Activated CD8-positive, alpha-beta memory T cell treated with anti-CD3 and anti-CD28 coated beads, Interleukin-2, amount 10 ng/mL, durations not matched to agents 7 days and 5 days (primary cell): ENCODE measurements around the gene RAB3C. TPM values are rescaled to one million over a fixed set of nuclear protein-coding genes. Genes with fewer than 3 reads are reported as not detected.

ENCODE experiments used
- ATAC-seq: fragments of 150-1000 bp; cut with Tn5 transposase; one replicate; pipeline ENCODE4 v1.10.0; 2021; ENCODE audit warnings: moderate library complexity
- CTCF ChIA-PET: fragments of 350-600 bp; sonication (Branson Sonifier 250); formaldehyde crosslinking; loops from one replicate; lab custom pipeline; 2021; ENCODE audit warnings: antibody characterized with exemption; lab: Charles Lee
- DNase-seq: peaks from one replicate; pipeline ENCODE4 v3.0.0-alpha.2; 2020
- H3K27ac Mint-ChIP-seq: one replicate; pipeline ENCODE4 v1.8.0; 2021; ENCODE audit warnings: mild to moderate bottlenecking, mixed read lengths
- H3K27me3 Mint-ChIP-seq: one replicate; pipeline ENCODE4 v1.8.0; 2021; ENCODE audit warnings: mixed read lengths
- H3K36me3 Mint-ChIP-seq: one replicate; pipeline ENCODE4 v1.8.0; 2021; ENCODE audit warnings: mild to moderate bottlenecking, mixed read lengths
- H3K4me1 Mint-ChIP-seq: one replicate; pipeline ENCODE4 v1.8.0; 2021; ENCODE audit warnings: mixed read lengths
- H3K4me3 Mint-ChIP-seq: one replicate; pipeline ENCODE4 v1.8.0; 2021; ENCODE audit warnings: mild to moderate bottlenecking, moderate library complexity, mixed read lengths
- H3K9me3 Mint-ChIP-seq: one replicate; pipeline ENCODE4 v1.8.0; 2022; ENCODE audit warnings: low read depth, mixed read lengths
- total RNA-seq, 2 experiments: library from RNA; stranded (reverse); gene quantifications; one replicate each; pipeline ENCODE4 v1.2.3, GENCODE V29; 2021

Gene RAB3C
- total RNA-seq, 2 experiments from 2014 or later, result not detected

DNA sequence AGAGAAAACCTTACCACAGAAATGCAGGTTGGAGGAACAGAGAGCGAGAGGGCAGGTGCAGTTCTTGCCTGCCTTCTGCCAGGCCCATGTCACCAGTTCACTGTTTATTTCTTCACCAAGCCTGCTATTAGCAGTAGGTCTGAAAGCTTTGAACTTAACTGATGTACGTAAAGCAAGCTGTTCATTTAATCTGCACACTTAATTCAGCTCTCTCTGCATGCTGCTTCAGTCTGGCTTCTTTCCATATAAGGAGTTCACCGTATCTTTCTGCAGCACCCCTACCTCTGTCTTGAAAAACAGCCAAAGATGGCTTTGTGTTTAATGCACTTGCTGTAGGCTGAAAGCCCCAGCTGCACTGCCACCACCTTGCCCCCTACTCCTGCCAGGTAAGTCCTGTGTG is 205.1 kb downstream of the RAB3C start:
- no peak overlapping the region for H3K27ac Mint-ChIP-seq
- peaks cover 39% of the 10 kb centered on the region for H3K27me3 Mint-ChIP-seq
- H3K36me3 Mint-ChIP-seq, result no peaks in the 10 kb centered on the region
- H3K4me1 Mint-ChIP-seq, result no peaks in the 10 kb centered on the region
- DNase-seq, result no peak
- no peaks in the 10 kb centered on the region for H3K9me3 Mint-ChIP-seq
- no peak for ATAC-seq
- CTCF ChIA-PET, result interaction anchor here (1.1 kb wide), 1 partner anchor 9 kb away, joined by 3 read pairs; no protein-coding TSS in a partner anchor
- no peak overlapping the region for H3K4me3 Mint-ChIP-seq

DNA sequence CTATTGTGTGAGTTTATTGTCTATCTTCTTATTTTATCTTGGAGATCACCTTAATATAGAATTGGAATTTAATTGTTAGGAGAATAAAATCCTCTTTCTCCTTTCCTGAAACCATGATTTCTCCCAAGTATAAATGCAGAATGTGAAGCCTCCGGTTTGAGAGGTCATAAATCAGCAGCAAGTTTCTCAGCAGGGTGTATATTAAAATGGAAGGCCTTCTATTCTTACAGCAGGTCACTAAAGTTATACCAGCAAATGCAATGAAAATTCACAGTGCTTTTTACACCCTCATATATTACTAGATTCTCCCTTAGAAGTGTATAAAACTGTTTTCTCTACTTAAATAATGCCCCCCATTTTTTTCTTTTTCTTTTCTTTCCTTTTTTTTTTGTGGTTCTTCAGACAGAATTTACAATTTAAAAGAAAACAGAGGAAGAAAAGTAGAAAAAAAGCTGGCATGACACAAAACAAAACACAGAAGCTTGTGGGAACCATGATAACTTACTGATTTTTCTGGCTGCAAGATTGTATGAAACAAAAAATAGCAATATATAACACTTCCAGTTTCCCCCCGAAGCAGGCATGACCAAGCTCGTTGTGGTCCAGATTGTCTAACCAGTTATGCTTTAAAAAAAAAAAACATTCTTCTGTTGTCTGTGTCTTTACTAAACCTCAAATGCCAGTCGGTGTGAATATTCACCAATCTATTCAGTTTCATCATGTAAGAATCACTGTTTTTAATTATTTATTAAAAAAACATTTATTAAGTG is 211.2 kb downstream of the RAB3C start:
- ATAC-seq, result no peak
- H3K9me3 Mint-ChIP-seq, result no peaks in the 10 kb centered on the region
- CTCF ChIA-PET, result interaction anchor here (1.0 kb wide), 1 partner anchor 9 kb away, joined by 4 read pairs; no protein-coding TSS in a partner anchor
- no peaks in the 10 kb centered on the region for H3K4me1 Mint-ChIP-seq
- no peak overlapping the region for H3K4me3 Mint-ChIP-seq
- H3K27ac Mint-ChIP-seq, result no peak overlapping the region
- no peaks in the 10 kb centered on the region for H3K36me3 Mint-ChIP-seq
- DNase-seq, result no peak
- peaks cover 24% of the 10 kb centered on the region for H3K27me3 Mint-ChIP-seq

DNA sequence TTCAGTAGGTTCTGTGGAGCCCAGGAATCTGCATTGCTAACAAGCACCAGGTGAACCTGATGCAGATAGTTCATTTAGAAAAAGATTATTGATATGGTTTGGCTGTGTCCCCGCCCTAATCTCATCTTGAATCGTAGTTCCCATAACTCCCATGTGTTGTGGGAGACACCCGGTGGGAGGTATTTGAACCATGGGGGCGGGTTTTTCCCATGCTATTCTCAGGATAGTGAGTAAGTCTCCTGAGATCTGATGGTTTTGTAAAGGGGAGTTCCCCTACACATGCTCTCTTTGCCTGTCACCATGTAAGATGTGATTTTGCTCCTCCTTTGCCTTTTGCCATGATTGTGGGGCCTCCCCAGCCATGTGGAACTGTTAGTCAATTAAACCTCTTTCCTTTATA is 212.0 kb downstream of the RAB3C start:
- CTCF ChIA-PET, result no interaction called here

DNA sequence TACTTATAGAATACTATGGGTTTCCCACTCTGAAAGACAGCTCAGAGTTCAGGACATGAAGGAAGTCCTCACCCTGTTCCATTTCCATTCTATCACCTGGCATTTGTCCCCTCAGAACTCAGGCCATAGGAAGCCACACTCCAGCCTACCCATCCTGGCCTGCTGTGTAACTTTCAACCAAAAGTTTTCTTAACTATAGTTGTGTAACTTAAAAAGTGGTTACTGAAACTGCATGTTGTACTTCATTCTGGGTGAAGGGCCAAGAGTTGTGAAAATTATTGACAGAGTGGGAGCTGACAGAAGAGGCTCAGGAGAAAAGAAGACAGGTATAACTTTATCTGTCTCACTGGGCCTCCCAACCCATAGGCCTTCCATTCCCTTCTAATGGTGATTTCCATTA is 212.5 kb downstream of the RAB3C start:
- no peaks in the 10 kb centered on the region for H3K36me3 Mint-ChIP-seq
- peaks cover 25% of the 10 kb centered on the region for H3K27me3 Mint-ChIP-seq
- DNase-seq (no peak), ATAC-seq (no peak)
- no peaks in the 10 kb centered on the region for H3K9me3 Mint-ChIP-seq
- no peaks in the 10 kb centered on the region for H3K4me1 Mint-ChIP-seq
- CTCF ChIA-PET, result no interaction called here
- no peak overlapping the region for H3K4me3 Mint-ChIP-seq
- H3K27ac Mint-ChIP-seq, result no peak overlapping the region

More for the DNA sequence above, 212.0 kb downstream of the RAB3C start:
- ATAC-seq, result no peak
- Mint-ChIP-seq H3K27me3 (peaks cover 25% of the 10 kb centered on the region), H3K4me1 (no peaks in the 10 kb centered on the region), H3K9me3 (no peaks in the 10 kb centered on the region), H3K27ac (no peak overlapping the region), H3K4me3 (no peak overlapping the region), H3K36me3 (no peaks in the 10 kb centered on the region)
- DNase-seq, result no peak

DNA sequence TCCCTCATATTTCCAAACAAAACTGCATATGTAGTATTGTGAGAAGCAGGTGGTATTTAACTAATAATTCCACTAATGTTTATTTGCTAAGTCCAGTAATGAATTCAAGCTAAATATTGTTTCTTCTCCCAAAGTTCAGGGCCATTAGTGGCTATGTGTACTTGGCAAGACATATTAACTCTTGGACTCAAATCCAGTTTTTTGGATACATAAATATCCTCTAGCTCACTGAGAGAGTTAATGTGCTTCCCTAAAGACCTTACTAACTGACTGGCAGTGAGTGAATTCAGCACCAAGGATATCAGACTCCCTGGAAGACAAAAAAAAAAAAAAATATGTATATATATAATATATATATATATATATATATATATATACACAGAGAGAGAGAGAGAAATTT is 214.1 kb downstream of the RAB3C start:
- peaks cover 26% of the 10 kb centered on the region for H3K27me3 Mint-ChIP-seq
- CTCF ChIA-PET, result no interaction called here
- H3K9me3 Mint-ChIP-seq, result no peaks in the 10 kb centered on the region
- H3K27ac Mint-ChIP-seq, result no peak overlapping the region
- no peaks in the 10 kb centered on the region for H3K36me3 Mint-ChIP-seq
- no peak for ATAC-seq
- no peak overlapping the region for H3K4me3 Mint-ChIP-seq
- H3K4me1 Mint-ChIP-seq, result no peaks in the 10 kb centered on the region
- no peak for DNase-seq

DNA sequence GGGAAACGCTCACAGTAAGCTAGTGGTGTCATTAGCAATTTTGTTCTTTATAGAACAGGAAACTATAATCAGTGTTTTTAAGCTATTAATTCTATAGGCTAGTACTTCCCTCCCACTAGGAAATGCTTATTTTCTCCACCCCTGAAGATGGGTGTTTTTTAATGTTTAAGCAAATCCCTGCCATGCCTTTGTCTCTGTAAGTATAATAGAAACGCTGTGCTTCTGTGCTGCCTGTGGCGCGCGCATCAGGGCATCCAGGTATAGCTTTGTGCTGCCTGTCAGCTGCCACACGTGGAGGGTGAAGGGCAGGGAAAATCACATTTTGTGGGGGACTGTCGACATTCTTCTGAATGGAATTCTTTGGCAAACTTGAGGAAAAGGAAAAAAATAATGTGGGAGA is 217.5 kb downstream of the RAB3C start:
- Mint-ChIP-seq H3K9me3 (no peaks in the 10 kb centered on the region), H3K27me3 (peaks cover 19% of the 10 kb centered on the region), H3K27ac (no peak overlapping the region), H3K36me3 (no peaks in the 10 kb centered on the region), H3K4me1 (no peaks in the 10 kb centered on the region), H3K4me3 (no peak overlapping the region)
- no peak for DNase-seq
- ATAC-seq, result no peak
- CTCF ChIA-PET, result no interaction called here

DNA sequence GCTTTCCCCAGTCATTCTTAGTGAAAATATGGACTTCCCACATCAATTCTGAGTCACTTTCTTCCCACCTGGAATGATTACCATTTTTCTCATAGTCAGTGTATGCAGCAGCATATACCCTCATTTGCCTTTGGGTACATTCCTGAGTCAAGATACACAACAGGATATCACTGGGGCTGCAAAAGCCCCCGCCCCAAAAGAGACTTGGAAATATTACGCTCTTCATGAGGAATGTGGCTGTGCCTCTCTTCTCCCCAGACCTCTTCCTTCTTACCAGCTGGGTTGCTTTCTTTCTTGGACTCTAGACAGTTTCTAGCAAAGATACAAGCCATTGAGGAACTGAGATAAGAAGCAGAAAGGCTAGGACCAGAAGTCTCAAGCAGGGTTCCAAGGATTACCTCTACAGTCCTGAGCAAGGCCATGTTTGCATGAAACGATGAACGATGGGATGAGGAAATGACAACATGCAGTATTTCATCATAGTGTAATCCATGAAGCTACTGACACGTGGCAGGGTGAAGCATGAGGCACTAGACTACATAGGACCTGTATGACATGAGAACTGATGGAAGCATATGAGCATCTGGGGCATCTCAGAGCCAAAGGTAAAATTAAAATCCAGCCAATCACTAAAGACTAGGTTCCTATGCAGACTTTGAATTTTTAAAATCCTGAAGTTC is 218.1 kb downstream of the RAB3C start:
- Mint-ChIP-seq H3K27me3 (peaks cover 15% of the 10 kb centered on the region), H3K27ac (no peak overlapping the region), H3K36me3 (no peaks in the 10 kb centered on the region), H3K4me3 (no peak overlapping the region), H3K4me1 (no peaks in the 10 kb centered on the region), H3K9me3 (no peaks in the 10 kb centered on the region)
- no peak for ATAC-seq
- CTCF ChIA-PET, result no interaction called here
- no peak for DNase-seq

DNA sequence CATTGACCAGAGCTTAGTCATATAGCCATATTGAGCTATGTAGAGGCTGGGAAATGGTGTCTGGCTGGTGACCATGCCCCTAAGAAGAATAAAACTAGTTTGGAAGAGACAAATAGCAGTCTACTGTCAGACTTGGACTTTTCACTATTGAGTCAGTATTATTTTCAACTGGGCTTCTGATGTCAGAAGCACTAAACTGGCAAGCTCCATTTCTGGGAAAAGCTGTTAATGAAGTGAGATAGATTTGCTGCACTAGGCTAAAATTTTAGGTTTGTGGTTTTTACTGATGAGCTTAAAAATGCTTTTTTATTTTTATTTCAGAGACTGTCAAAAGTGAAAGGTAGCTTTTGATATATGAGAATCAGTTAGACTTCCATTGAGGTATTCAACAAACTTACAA is 220.2 kb downstream of the RAB3C start:
- no peaks in the 10 kb centered on the region for H3K9me3 Mint-ChIP-seq
- H3K4me1 Mint-ChIP-seq, result no peaks in the 10 kb centered on the region
- H3K4me3 Mint-ChIP-seq, result no peak overlapping the region
- no peaks in the 10 kb centered on the region for H3K36me3 Mint-ChIP-seq
- no peak overlapping the region for H3K27ac Mint-ChIP-seq
- CTCF ChIA-PET, result interaction anchor here (1.2 to 1.5 kb wide), 2 partner anchors 9 to 12 kb away, joined by 3 to 4 read pairs; no protein-coding TSS in a partner anchor
- peaks cover 28% of the 10 kb centered on the region for H3K27me3 Mint-ChIP-seq
- ATAC-seq (no peak), DNase-seq (no peak)

DNA sequence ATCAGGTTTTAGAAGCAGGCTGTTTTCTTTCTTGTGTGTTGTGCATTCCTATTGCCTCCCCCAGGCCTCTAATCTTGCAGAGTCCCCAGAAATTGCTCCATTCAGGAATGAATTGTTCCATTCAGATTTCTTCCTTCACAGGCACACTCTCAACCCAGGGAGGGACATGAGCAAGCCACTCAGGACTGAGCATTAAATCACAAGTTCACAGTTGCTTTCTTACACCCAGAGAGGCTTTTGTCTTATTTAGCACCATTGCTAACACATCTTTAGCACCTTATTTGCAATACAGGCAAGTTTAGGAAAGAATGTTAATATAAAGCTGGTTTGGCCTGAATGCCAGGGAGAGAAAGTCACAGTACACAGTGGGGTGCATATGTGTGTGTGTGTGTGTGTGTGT is 221.4 kb downstream of the RAB3C start:
- DNase-seq (no peak), ATAC-seq (no peak)
- peaks cover 24% of the 10 kb centered on the region for H3K27me3 Mint-ChIP-seq
- no peak overlapping the region for H3K4me3 Mint-ChIP-seq
- CTCF ChIA-PET, result interaction anchor here (0.7 to 1.5 kb wide), 2 partner anchors 10 to 106 kb away, joined by 3 to 4 read pairs; no protein-coding TSS in a partner anchor
- no peaks in the 10 kb centered on the region for H3K36me3 Mint-ChIP-seq
- no peak overlapping the region for H3K27ac Mint-ChIP-seq
- no peaks in the 10 kb centered on the region for H3K4me1 Mint-ChIP-seq
- H3K9me3 Mint-ChIP-seq, result no peaks in the 10 kb centered on the region

DNA sequence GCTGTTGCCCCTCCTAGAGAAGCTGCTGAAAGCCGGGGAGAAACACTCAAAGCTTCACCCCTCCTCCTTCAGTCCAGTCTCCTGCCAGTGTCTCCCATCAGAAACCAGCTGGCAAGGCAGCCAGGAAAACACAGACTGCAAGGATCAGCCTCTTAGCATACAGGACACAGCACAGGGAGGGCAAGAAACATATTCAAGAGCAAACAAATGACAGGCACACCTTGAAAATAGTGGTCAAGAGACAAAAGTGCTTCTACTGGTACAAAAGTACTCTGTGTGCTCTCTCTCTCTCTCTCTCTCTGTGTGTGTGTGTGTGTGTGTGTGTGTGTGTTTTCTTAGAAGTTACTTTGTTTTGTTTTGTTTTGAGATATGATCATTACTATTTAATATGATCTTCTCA is 227.2 kb downstream of the RAB3C start:
- ATAC-seq, result no peak
- CTCF ChIA-PET, result no interaction called here

DNA sequence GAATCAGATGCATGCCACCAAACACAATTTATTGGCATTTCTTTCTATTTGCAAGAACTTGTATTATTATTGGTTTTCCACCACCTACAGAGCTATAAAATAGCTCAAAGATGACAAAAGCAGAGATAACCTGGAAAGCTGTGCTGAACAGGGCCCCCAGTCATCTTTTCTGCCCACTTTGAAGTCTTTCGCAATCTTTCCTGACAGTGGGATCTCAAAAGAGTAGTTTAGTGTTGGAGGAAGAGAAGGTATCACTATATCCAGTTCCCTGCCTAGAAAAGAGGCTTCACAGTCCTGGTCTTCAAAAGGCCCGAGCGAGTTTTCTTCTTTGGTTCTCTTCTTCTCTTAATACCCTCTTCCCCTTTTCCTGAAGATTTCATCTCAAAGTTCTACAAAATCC is 231.0 kb downstream of the RAB3C start:
- H3K4me3 Mint-ChIP-seq, result no peak overlapping the region
- no peak overlapping the region for H3K27ac Mint-ChIP-seq
- peaks cover 2% of the 10 kb centered on the region for H3K27me3 Mint-ChIP-seq
- ATAC-seq, result no peak
- DNase-seq, result no peak
- no peaks in the 10 kb centered on the region for H3K9me3 Mint-ChIP-seq
- CTCF ChIA-PET, result no interaction called here
- H3K4me1 Mint-ChIP-seq, result no peaks in the 10 kb centered on the region
- H3K36me3 Mint-ChIP-seq, result no peaks in the 10 kb centered on the region

More for the DNA sequence above, 227.2 kb downstream of the RAB3C start:
- Mint-ChIP-seq H3K9me3 (no peaks in the 10 kb centered on the region), H3K4me1 (no peaks in the 10 kb centered on the region), H3K27ac (no peak overlapping the region), H3K27me3 (peaks cover 19% of the 10 kb centered on the region), H3K36me3 (no peaks in the 10 kb centered on the region), H3K4me3 (no peak overlapping the region)
- DNase-seq, result no peak

DNA sequence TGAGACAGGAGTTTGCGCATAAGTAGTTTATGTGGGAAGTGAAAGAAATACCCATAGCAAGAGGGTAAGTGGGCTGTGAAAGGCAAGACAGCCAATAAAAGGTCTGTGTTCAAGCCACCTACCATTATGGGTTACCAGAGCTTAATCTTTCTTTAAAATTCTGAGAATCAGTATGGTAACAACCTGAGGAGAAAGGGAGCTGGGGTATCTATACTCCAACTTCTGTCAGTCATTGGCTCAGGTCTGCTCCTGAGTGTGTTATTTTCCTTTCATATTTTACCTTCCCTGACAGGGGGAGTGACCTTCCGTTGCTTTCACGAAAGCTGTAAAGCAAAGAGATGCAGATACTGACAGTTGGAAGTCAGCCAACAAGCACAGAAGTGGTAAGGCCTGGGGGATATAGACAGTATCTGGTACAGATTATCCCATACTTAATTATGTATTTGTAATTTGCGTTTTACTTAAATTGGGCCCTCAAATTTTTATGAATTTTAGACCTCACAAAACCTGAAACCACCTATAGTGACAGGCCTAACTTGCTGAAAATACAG is 233.4 kb downstream of the RAB3C start:
- Mint-ChIP-seq H3K4me3 (no peak overlapping the region), H3K27me3 (no peaks in the 10 kb centered on the region), H3K36me3 (no peaks in the 10 kb centered on the region), H3K27ac (no peak overlapping the region), H3K4me1 (no peaks in the 10 kb centered on the region), H3K9me3 (no peaks in the 10 kb centered on the region)
- ATAC-seq, result no peak
- CTCF ChIA-PET, result interaction anchor here (1.3 to 1.6 kb wide), 2 partner anchors 13 to 78 kb away, joined by 3 read pairs; no protein-coding TSS in a partner anchor
- no peak for DNase-seq

DNA sequence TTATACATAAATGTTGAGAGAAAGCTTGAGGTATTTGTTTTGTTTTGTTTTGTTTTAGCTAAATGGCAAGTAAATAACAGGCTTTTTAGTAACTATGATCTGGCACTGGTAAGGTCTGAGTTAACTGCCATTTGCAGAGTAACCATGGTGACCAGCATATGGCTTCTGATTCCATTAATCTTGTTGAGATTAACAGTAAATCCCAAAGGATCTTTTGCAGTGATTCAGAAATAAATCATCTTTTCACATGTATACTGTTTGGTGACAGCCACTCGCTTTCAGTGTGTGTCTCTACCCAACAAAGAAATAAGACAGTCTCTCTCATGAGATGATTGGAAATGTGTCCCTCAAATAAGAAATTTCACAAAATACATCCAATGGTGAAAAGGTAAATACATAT is 235.6 kb downstream of the RAB3C start:
- Mint-ChIP-seq H3K27ac (no peak overlapping the region), H3K27me3 (peaks cover 2% of the 10 kb centered on the region), H3K4me1 (no peaks in the 10 kb centered on the region), H3K9me3 (no peaks in the 10 kb centered on the region), H3K36me3 (no peaks in the 10 kb centered on the region), H3K4me3 (no peak overlapping the region)
- ATAC-seq (no peak), DNase-seq (no peak)
- CTCF ChIA-PET, result no interaction called here
